ENCODE results near the gene MAPK11. TPM values are rescaled to one million over a fixed set of nuclear protein-coding genes. Genes with fewer than 3 reads are reported as not detected.

Gene MAPK11
- total RNA-seq, 1 experiment from 2014 or later, result 7.6 TPM

- no peak overlapping the region for H3K27ac ChIP-seq (ENCODE audit: low read length)
- CTCF ChIA-PET, result no interaction called here
- no peaks in the 10 kb centered on the region for H3F3A ChIP-seq (ENCODE audit: low read length, unreplicated experiment)
- H3K27me3 ChIP-seq (ENCODE audit: low read length), result no peaks in the 10 kb centered on the region
- H3K4me1 ChIP-seq (ENCODE audit: insufficient read depth, low read length), result peaks cover 16% of the 10 kb centered on the region
- H3K9me2 ChIP-seq (replicated peaks; ENCODE audit: low read length), result no peaks in the 10 kb centered on the region
- H4K20me1 ChIP-seq (ENCODE audit: low read length), result no peaks in the 10 kb centered on the region
- no peak overlapping the region for H3K9ac ChIP-seq (ENCODE audit: low read length)
- DNase-seq (no peak), ATAC-seq (no peak)
- intact Hi-C loops (cut with micrococcal nuclease), result no loop called here
- H3K79me2 ChIP-seq (ENCODE audit: low read length), result peaks cover 13% of the 10 kb centered on the region
- H2AFZ ChIP-seq (ENCODE audit: low read length), result no peak overlapping the region
- no peak overlapping the region for H3K4me3 ChIP-seq (ENCODE audit: low read length)
- TF ChIP-seq EZH2 (IDR thresholded peaks at IDR 0.05; ENCODE audit: low read length, unreplicated experiment) (no peak), EZH2phosphoT487 (IDR thresholded peaks at IDR 0.05; ENCODE audit: borderline replicate concordance, low read length) (no peak), CTCF (conservative IDR thresholded peaks at IDR 0.05; ENCODE audit: low read depth, low read length) (no peak)
- no peak overlapping the region for H3K4me2 ChIP-seq (ENCODE audit: low read length)
- BruUV-seq (replicated peaks), result no TSS peak
- POLR2A ChIA-PET (ENCODE audit: unreplicated experiment), result no interaction called here
- H3K9me3 ChIP-seq (ENCODE audit: low read length), result no peaks in the 10 kb centered on the region
- peaks cover 35% of the 10 kb centered on the region for H3K36me3 ChIP-seq (ENCODE audit: low read depth, low read length)
These were observed 8.9 kb upstream of the MAPK11 start for GRCh38 chr22:50278956-50279619.

- Histone ChIP-seq H3K4me1 (ENCODE audit: insufficient read depth, low read length) (peaks cover 16% of the 10 kb centered on the region), H3K27me3 (ENCODE audit: low read length) (no peaks in the 10 kb centered on the region), H3K9me2 (replicated peaks; ENCODE audit: low read length) (no peaks in the 10 kb centered on the region), H3F3A (ENCODE audit: low read length, unreplicated experiment) (no peaks in the 10 kb centered on the region), H4K20me1 (ENCODE audit: low read length) (no peaks in the 10 kb centered on the region), H3K79me2 (ENCODE audit: low read length) (peaks cover 13% of the 10 kb centered on the region), H3K9ac (ENCODE audit: low read length) (no peak overlapping the region), H2AFZ (ENCODE audit: low read length) (no peak overlapping the region), H3K9me3 (ENCODE audit: low read length) (no peaks in the 10 kb centered on the region), H3K27ac (ENCODE audit: low read length) (no peak overlapping the region), H3K4me3 (ENCODE audit: low read length) (no peak overlapping the region), H3K4me2 (ENCODE audit: low read length) (no peak overlapping the region), H3K36me3 (ENCODE audit: low read depth, low read length) (peaks cover 35% of the 10 kb centered on the region)
- BruUV-seq (replicated peaks), result no TSS peak
- DNase-seq (no peak), ATAC-seq (no peak)
- ChIA-PET POLR2A (ENCODE audit: unreplicated experiment) (no interaction called here), CTCF (no interaction called here)
- TF ChIP-seq CTCF (conservative IDR thresholded peaks at IDR 0.05; ENCODE audit: low read depth, low read length) (no peak), EZH2 (IDR thresholded peaks at IDR 0.05; ENCODE audit: low read length, unreplicated experiment) (no peak), EZH2phosphoT487 (IDR thresholded peaks at IDR 0.05; ENCODE audit: borderline replicate concordance, low read length) (no peak)
- intact Hi-C loops (cut with micrococcal nuclease), result no loop called here
These were observed 8.3 kb upstream of the MAPK11 start for GRCh38 chr22:50278461-50278860.

GRCh38 chr22:50277761-50278160, 7.6 kb upstream of the MAPK11 start:
- H3K4me1 ChIP-seq (ENCODE audit: insufficient read depth, low read length), result peaks cover 12% of the 10 kb centered on the region
- ChIA-PET CTCF (no interaction called here), POLR2A (ENCODE audit: unreplicated experiment) (no interaction called here)
- H3K36me3 ChIP-seq (ENCODE audit: low read depth, low read length), result peaks cover 35% of the 10 kb centered on the region
- H3K27ac ChIP-seq (ENCODE audit: low read length), result no peak overlapping the region
- no peak overlapping the region for H2AFZ ChIP-seq (ENCODE audit: low read length)
- H3K79me2 ChIP-seq (ENCODE audit: low read length), result peaks cover 13% of the 10 kb centered on the region
- no peak overlapping the region for H3K4me2 ChIP-seq (ENCODE audit: low read length)
- no TSS peak for BruUV-seq (replicated peaks)
- H3K9me2 ChIP-seq (replicated peaks; ENCODE audit: low read length), result no peaks in the 10 kb centered on the region
- no peak overlapping the region for H3K9ac ChIP-seq (ENCODE audit: low read length)
- no peaks in the 10 kb centered on the region for H3K27me3 ChIP-seq (ENCODE audit: low read length)
- DNase-seq (no peak), ATAC-seq (no peak)
- TF ChIP-seq EZH2 (IDR thresholded peaks at IDR 0.05; ENCODE audit: low read length, unreplicated experiment), result no peak
- no peak for TF ChIP-seq CTCF (conservative IDR thresholded peaks at IDR 0.05; ENCODE audit: low read depth, low read length)
- no peak for TF ChIP-seq EZH2phosphoT487 (IDR thresholded peaks at IDR 0.05; ENCODE audit: borderline replicate concordance, low read length)
- H3K4me3 ChIP-seq (ENCODE audit: low read length), result no peak overlapping the region
- no peaks in the 10 kb centered on the region for H4K20me1 ChIP-seq (ENCODE audit: low read length)
- no peaks in the 10 kb centered on the region for H3K9me3 ChIP-seq (ENCODE audit: low read length)
- no peaks in the 10 kb centered on the region for H3F3A ChIP-seq (ENCODE audit: low read length, unreplicated experiment)
- intact Hi-C loops (cut with micrococcal nuclease), result no loop called here
